Erythroblast (primary cell): ENCODE results near the gene OR4D6.

Experiments used
- GATA1 ChIP-seq: IDR thresholded peaks from 2 replicates; pipeline ENCODE4 v1.6.1; 2011; ENCODE audit warnings: low read depth, mild to moderate bottlenecking, control low read depth, low read length, moderate library complexity
- POLR2A ChIP-seq: IDR thresholded peaks from 2 replicates; pipeline ENCODE4 v1.6.1; 2011; ENCODE audit warnings: mild to moderate bottlenecking, low read length

DNA sequence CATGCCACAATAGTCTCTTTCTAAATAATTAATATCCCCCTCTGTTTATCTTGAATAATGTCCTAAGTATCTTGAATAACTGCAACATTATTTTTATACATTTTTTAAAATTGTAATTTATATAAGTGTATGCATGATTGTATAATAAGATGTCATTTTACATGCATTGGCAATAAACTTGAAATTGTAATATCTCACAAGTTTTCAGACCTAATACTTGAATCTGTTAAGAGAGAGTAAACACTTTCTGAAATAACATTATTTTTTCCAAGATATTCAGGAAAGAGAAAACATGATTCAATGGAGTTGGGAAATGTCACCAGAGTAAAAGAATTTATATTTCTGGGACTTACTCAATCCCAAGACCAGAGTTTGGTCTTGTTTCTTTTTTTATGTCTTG is 46.5 kb downstream of the OR4D6 start, which contains the start of gene OR4D11:
- no peak for TF ChIP-seq GATA1
- TF ChIP-seq POLR2A = no peak
